Fibroblast of skin of abdomen (primary cell): ENCODE results near the gene TMEM144.
"Not testable (repeated sequence)": the region's sequence is repeated elsewhere in the genome, so short reads cannot be mapped to it uniquely, and the experiment has no call there.

Experiments
- DNase-seq: peaks from one replicate; pipeline ENCODE4 v3.0.0-alpha.2; 2013

The TMEM144 gene

GRCh38 chr4:158192439-158193158, 17.7 kb upstream of the TMEM144 start:
- no peak for DNase-seq

DNA sequence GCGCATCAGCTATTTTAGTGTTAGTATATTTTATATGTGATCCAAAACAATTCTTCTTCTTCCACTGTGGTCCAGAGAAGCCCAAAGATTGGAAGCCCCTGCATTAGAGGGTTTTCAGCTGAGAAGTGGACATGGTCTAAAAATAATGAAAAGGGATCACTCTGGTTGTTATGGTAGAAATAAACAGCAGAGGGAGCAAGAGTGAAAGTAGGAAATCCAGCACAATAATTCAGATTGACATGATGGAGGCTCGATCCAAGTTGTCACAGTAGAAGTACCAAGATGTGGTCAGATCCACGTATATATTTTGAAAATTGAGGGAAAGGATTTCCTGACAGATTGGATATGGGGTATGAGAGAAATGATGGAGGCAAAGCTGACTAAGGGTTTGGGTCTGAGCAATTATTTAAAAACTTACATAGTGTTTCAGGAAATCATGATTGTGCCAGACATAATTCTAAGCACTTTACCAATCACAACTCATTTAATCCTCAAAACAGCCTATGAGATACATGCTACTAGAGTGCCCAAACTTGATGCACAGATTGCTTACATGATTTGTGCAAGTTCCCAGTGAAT, 17.0 kb upstream of the TMEM144 start:
- peak; percentile 12 for DNase-seq

GRCh38 chr4:158195297-158195696, 15.0 kb upstream of the TMEM144 start:
- DNase-seq: no peak

- DNase-seq: no peak
Observed at GRCh38 chr4:158197194-158197776, 13.0 kb upstream of the TMEM144 start.

DNA sequence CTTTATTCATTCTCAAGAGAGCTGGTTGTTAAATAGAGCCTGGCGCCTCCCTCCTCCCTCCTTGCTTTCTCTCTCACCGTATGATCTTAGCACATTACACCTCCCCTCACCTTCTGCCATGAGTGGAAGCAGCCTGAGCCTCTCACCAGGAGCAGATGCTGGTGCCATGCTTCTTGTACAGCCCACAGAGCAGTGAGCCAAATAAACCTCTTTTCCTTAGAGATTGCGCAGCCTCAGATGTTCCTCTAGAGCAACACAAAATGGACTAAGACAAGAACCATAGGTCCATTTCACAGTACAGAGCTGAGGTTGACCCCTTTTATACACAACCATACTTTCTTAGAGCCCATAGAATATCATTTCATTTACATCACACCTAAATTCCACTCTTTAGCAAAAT, 10.1 kb upstream of the TMEM144 start:
- no peak for DNase-seq

DNA sequence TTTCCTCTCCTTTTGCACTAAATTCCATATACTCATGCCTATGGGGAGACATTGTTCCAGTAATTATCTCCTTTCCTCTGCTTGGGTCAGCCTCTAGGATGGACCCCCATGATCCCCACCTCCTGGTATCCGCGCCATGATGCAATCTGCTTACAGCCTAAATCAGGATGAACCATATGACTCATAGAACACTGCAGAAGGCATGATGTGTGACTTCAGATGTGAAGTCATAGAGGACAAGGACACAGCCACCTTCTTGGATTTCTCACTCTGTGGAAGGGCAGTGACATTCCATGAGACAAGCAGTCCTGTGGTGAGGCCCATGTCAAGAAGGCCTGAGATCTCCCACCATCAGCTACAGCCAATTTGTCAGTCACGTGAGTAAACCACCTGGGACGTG, 9.0 kb upstream of the TMEM144 start:
- DNase-seq: no peak

GRCh38 chr4:158201876-158202275, 8.4 kb upstream of the TMEM144 start:
- no peak for DNase-seq

DNA sequence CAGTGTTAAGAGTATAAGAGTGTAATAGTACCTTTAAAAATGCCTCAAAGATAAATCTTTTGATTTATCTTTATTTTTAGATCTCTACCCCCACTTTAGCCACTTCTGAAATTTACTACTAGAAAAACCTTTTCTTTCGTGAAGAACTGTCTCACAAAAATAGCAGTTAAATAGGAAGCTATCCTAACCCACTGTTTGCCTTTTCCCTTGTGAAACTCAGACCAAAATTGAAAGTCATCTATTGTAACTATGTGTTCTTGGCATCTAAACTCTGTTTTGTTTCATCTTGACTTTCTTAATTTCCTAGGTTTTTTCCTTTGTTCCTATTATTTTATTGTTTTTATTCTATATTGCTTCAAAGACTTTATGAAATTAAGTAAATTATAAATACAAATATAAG, 7.8 kb upstream of the TMEM144 start:
- no peak for DNase-seq

DNA sequence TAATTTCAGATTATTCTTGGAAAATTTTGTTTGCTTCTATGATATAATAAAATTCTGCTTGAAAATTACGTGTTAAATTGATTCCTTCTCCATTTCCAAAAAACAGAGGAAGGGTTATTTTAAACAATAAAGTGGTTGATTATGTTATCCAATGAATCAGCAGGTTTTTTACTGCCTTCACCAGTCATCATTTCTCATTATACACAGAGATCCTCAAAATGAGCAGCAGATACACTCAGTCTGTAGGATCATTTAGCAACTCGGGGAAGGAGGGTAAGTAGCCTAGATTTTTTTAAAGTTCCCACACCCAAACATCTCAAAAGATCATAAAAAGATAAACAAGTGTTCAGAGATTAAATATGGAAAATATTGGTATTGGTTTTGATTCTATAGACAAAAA, 6.8 kb upstream of the TMEM144 start:
- no peak for DNase-seq

DNA sequence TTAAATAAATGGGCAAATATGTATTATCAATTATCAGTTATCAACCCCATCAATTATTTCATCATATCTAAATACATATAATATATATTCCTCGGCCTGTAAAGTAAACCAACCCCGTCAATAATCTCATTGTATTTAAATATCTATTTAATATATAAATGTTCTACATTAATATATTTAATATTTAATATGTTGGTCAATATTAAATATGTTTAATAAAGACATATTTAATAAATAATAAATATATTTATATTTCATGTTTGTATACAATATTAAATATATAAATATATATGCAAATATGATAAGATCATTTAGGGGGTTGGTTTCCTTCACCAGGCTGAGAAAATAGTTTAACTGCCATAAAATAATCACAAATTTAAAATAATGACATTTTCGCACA, 6.4 kb upstream of the TMEM144 start:
- no peak for DNase-seq

GRCh38 chr4:158208963-158209640, 1.2 kb upstream of the TMEM144 start:
- DNase-seq: no peak

- DNase-seq: no peak
Observed at GRCh38 chr4:158211222-158211621, 936 bp downstream of the TMEM144 start.

- DNase-seq: no peak
Observed at GRCh38 chr4:158213466-158213865, 3.2 kb downstream of the TMEM144 start.

- DNase-seq: no peak
Observed at GRCh38 chr4:158214856-158215255, 4.6 kb downstream of the TMEM144 start.

DNA sequence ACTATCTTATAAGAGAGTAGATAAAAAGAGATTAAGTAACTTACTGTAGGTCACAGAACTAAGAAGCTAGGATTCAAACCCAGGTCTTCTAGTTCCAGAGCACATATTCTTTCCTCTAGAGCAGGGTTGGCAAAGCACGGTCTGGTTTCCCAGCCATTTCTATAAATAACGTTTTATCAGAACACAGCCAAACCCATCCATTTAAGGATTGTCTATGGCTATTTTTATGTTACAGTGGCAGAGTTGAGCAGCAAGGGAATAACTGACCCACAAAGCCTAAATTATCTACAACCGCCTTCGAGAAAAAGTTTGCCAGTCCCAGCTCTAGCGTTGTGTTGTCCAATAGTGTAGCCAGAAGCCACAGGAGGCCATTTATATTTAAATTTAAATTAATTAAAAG, 7.5 kb downstream of the TMEM144 start:
- DNase-seq: no peak

GRCh38 chr4:158219623-158220022, 9.3 kb downstream of the TMEM144 start:
- no peak for DNase-seq

DNA sequence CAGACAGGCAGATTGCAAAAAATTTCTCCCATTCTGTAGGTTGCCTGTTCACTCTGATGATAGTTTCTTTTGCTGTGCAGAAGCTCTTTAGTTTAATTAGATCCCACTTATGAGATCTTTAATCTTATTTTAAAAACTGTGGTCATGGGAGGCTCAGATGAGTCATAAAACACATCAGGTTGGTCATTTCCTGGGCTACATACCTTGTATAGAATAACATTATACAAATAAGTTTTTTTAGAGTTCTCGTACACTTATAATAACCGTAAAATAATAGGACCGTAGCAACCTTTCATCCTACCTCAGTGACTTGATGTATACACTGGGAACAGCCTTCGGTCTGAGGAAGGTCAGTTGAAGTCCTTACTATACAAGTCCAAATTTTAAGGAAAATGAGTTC, 14.0 kb downstream of the TMEM144 start:
- not testable (repeated sequence) for DNase-seq

GRCh38 chr4:158224999-158225398, 14.7 kb downstream of the TMEM144 start:
- not testable (repeated sequence) for DNase-seq

DNA sequence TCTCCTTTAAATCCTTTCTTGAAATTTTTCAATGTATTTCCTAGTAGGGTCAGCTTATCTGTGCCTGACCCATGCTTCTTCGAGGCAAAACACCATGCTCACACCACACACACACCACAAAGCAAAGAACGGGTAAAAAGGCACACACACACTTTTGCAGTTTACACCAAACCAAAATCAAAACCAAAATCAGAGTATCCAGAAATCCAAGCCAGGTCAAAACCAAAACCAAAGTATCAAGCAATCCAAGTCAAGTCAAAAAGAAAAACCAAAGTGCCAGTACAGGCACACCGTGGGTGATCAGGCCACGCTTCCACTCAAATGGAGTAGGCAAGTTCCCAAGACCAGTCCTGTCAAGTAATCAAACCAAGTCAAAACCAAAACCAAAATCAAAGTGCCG, 17.6 kb downstream of the TMEM144 start:
- DNase-seq: not testable (repeated sequence)

DNA sequence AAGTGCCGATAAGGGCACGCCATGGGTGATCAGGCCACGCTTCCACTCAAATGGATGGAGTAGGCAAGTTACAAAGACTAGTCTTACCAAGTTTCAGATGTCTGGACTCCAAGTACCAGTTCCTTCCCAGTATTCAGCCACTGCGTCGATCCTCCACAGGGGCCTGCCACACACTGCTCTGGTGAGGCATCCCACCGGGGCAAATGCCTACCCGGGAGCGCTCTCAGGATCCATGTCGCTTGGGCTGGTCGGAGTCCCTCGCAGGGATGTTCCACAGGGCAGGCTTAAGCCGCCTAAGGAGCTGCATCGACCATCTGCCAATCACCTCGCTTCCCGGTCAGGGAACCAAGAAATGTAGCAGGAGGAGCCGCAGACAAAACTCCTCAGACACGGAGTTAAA, 18.1 kb downstream of the TMEM144 start:
- DNase-seq: not testable (repeated sequence)

DNA sequence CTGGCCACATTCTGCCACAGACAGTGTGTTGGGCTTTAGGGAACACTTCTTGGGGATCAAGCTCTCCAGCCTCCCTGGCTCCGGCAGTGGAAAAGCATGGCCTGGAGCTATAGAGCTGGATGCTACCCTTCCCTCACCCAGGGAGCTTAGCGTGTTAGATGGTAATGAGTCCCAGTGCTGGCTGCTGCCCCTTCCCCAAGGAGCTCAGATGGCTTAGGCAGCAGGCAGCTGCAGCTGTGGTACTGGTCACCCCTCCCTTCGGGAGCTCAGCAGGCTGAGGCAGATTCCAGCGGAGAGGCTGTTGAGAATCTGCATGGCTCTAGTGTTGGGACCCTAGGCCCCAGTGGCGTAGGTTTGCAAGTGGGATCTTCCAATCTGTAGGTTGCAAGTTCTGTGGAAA, 19.5 kb downstream of the TMEM144 start:
- no peak for DNase-seq

GRCh38 chr4:158234671-158235070, 24.4 kb downstream of the TMEM144 start:
- DNase-seq: no peak

DNA sequence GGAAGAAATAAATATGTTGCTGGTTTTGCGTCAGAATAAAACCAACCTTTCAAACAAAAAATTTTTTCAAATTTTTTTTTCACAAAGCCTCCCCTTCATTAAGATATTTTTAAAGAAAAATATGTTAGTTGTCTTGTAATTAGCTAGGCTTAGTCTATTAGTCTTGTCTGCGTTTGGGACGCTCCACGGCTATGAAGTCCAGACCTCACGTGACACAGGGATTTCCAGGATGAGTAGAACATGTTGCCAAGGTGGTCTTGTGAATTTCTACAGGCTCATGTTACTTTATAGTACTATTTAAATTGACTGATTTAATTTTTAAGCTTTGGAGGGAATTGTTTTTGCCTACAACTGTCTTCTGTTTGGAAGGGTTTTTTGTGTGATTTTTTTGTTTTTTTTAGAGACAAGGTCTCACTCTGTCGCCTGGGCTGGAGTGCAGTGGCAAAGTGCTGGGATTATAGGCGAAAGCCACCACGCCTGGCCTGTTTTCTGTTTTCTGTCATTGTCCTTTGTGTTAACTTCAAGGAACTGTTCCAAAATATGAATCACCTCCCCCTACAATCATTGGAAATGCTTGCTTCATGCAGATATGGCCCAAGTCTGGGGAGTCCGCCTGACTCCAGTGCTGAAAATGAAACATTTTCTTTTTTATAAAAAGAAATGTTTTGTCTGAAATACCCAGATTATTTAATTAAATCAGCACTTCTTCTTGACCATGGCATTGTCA, 26.2 kb downstream of the TMEM144 start:
- no peak for DNase-seq
